ENCODE data around the gene TFAP2E. TPM values are rescaled to one million over a fixed set of nuclear protein-coding genes. Genes with fewer than 3 reads are reported as not detected.

Gene TFAP2E
- total RNA-seq, 1 donor from 2014 or later: 6.4 TPM

DNA sequence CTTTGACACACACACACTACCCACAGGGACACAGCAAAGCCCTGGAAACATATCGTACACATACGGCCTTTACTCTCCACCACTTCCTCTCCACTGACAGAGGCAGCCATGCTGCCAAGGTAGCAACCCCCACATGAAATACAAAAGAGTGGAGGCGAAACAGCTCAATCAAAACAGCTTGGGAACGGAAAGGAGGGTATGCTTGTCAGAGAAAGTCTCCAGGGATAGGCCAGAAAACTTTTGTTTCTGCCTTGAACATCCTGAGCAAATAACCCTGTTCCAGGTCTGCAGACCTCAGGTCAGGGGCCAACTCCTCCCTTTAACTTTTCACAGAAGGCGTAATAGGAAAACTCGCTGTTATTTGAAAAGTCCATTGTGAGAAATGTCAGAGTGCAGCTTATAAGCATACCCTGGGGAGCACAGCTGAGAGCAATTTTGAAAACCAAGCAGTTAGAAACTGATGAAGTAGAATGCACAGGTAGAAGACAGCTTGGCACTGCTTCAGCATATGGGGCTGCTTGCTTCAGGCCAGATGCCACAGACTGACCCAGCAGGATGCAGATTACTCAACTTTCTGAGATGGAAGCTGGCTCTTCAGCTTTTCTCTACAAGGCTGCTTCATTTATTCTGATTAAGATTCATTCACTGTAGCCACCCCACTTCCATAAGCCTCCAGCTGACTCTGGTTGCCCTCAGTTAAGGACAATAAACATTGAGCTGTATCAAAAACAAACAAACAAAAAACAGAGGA lies 33.9 kb upstream of the TFAP2E start:
- Histone ChIP-seq H3K9me3 (no peaks in the 10 kb centered on the region), H3K27me3 (no peaks in the 10 kb centered on the region), H3K4me3 (no peak overlapping the region), H3K4me1 (peaks cover 62% of the 10 kb centered on the region), H3K27ac (peak overlapping the region; percentile 60), H3K36me3 (no peaks in the 10 kb centered on the region)
- intact Hi-C loops (cut with DNase I): no loop called here
- no peak for TF ChIP-seq POLR2AphosphoS5 (IDR thresholded peaks at IDR 0.05; ENCODE audit: insufficient read depth in 1 of 2, low read depth in 1 of 2)
- TF ChIP-seq POLR2A (IDR thresholded peaks at IDR 0.05): no peak
- no peak for TF ChIP-seq CTCF (IDR thresholded peaks at IDR 0.05)
- DNase-seq (ENCODE audit: extremely low spot score in 2 of 2): no peak

DNA sequence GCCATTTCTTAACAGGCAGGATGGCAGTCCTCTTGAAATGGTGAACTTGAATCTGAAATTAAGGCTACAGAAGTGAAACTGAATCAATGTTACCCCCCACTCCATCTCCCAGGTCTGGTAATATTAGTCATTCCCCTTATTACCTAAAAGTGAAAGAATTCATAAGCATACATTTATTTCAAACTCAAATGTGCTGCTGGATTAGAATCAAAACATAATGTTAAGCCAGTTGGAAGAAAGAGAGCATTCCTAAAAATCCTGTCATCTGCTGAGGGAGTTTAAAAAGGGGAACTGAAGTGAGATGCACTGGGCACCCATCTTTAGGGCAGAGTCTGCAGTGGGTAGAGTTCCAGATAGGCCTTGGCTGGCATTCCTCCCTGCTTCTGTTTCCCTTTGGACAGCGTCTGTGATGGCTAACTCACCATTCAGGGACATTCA lies 33.3 kb upstream of the TFAP2E start:
- DNase-seq (ENCODE audit: extremely low spot score in 2 of 2): no peak
- Histone ChIP-seq H3K4me1 (peaks cover 67% of the 10 kb centered on the region), H3K27me3 (no peaks in the 10 kb centered on the region), H3K36me3 (no peaks in the 10 kb centered on the region), H3K9me3 (no peaks in the 10 kb centered on the region), H3K27ac (peak overlapping the region; percentile 60), H3K4me3 (no peak overlapping the region)
- no peak for TF ChIP-seq CTCF (IDR thresholded peaks at IDR 0.05)
- TF ChIP-seq POLR2AphosphoS5 (IDR thresholded peaks at IDR 0.05; ENCODE audit: insufficient read depth in 1 of 2, low read depth in 1 of 2): no peak
- TF ChIP-seq POLR2A (IDR thresholded peaks at IDR 0.05): no peak
- intact Hi-C loops (cut with DNase I): no loop called here

DNA sequence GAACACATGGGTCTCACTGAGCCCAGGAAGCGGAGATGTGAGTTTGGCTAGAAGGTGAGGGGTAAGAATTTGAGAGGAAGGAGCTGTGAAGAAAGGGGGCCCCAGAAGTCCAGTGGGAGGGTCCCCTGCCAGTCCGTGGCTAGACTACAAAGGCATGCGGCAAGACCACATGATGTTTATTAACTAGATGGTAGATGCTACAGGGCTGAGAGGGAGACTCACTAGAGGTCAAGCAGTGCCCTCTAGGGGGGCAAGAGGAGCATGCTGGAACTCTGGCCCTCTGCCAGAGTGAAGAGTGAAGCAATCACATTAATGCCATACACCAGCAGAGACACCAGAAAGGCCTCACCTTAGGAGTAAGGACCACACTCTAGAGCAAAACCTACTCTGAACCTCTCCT lies 28.1 kb upstream of the TFAP2E start:
- intact Hi-C loops (cut with DNase I): no loop called here
- Histone ChIP-seq H3K4me1 (peaks cover 39% of the 10 kb centered on the region), H3K9me3 (no peaks in the 10 kb centered on the region), H3K36me3 (peaks cover 0 to under 1% of the 10 kb centered on the region in 2 donors), H3K27me3 (no peaks in the 10 kb centered on the region), H3K4me3 (no peak overlapping the region), H3K27ac (no peak overlapping the region)
- TF ChIP-seq CTCF (IDR thresholded peaks at IDR 0.05) (peak in 1 of 3 experiments; percentile 19), POLR2AphosphoS5 (IDR thresholded peaks at IDR 0.05; ENCODE audit: insufficient read depth in 1 of 2, low read depth in 1 of 2) (no peak)
- DNase-seq (ENCODE audit: extremely low spot score in 2 of 2): no peak

GRCh38 chr1:35546614-35547013 lies 26.5 kb upstream of the TFAP2E start:
- peaks cover 27% of the 10 kb centered on the region for H3K4me1 ChIP-seq
- H3K27ac ChIP-seq: no peak overlapping the region
- peaks cover 0 to 17% of the 10 kb centered on the region in 2 donors for H3K36me3 ChIP-seq
- H3K9me3 ChIP-seq: no peaks in the 10 kb centered on the region
- H3K4me3 ChIP-seq: no peak overlapping the region
- DNase-seq (ENCODE audit: extremely low spot score in 2 of 2): no peak
- no peaks in the 10 kb centered on the region for H3K27me3 ChIP-seq
- intact Hi-C loops (cut with DNase I): no loop called here
- no peak for TF ChIP-seq POLR2A (IDR thresholded peaks at IDR 0.05)
- TF ChIP-seq CTCF (IDR thresholded peaks at IDR 0.05): no peak
- TF ChIP-seq POLR2AphosphoS5 (IDR thresholded peaks at IDR 0.05; ENCODE audit: insufficient read depth in 1 of 2, low read depth in 1 of 2): no peak

GRCh38 chr1:35553851-35554250 lies 19.3 kb upstream of the TFAP2E start:
- intact Hi-C loops (cut with DNase I): no loop called here
- Histone ChIP-seq H3K4me1 (peaks cover 42% of the 10 kb centered on the region), H3K9me3 (no peaks in the 10 kb centered on the region), H3K27ac (no peak overlapping the region), H3K27me3 (no peaks in the 10 kb centered on the region), H3K4me3 (no peak overlapping the region), H3K36me3 (peaks cover 0 to 31% of the 10 kb centered on the region in 2 donors)
- DNase-seq (ENCODE audit: extremely low spot score in 2 of 2): no peak
- TF ChIP-seq POLR2A (IDR thresholded peaks at IDR 0.05) (no peak), POLR2AphosphoS5 (IDR thresholded peaks at IDR 0.05; ENCODE audit: insufficient read depth in 1 of 2, low read depth in 1 of 2) (no peak), CTCF (IDR thresholded peaks at IDR 0.05) (no peak)

All from vagina (tissue), 2 donors.